ENCODE measurements around the gene AUNIP. TPM values are rescaled to one million over a fixed set of nuclear protein-coding genes. Genes with fewer than 3 reads are reported as not detected.

Gene AUNIP
- total and polyA plus RNA-seq, 2 of the 8 experiments (the other 6 are each of a cell fraction or from before 2014, with no cell fraction given) = 18.6 to 23.2 TPM

DNA sequence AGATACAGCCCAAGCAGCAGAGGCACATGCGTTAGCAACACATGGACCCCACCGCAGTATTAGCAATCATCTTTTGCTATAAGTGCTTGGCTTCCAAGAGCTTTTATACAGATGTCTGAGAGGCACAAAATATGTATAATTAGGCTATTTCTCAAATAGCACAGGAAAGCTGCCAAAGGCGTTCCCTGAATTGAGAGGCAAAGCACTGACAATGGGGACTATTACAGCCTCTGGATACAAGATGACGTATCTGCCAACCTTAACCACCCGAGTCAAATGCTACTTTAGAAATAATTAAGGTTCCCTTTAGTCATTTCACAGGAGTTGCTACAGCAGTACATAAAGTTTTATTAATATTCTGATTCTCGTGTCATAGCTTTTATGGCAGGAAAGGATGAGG, 40.5 kb upstream of the AUNIP start:
- Histone ChIP-seq H4K8ac (ENCODE audit: extremely low read depth, insufficient read depth, low read length) (no peak overlapping the region), H2BK120ac (replicated peaks; ENCODE audit: low read depth, low read length) (no peak overlapping the region), H4K20me1 (replicated peaks in 1 of 2; ENCODE audit: control insufficient read depth in 1 of 2, insufficient read depth in 2 of 2, low read length in 2 of 2) (peaks cover 2 to 22% of the 10 kb centered on the region in 2 experiments), H3K9ac (replicated peaks in 1 of 4; ENCODE audit: extremely low read depth in 1 of 4, low read depth in 3 of 4, low read length in 3 of 4) (no peak overlapping the region), H2AFZ (ENCODE audit: low read length) (no peak overlapping the region), H3K4me2 (ENCODE audit: insufficient read depth in 1 of 2, low read depth in 2 of 2, low read length in 2 of 2) (no peak overlapping the region), H2BK12ac (ENCODE audit: low read depth, low read length) (no peak overlapping the region), H2AK5ac (ENCODE audit: low read depth, low read length) (no peak overlapping the region), H3K4me1 (replicated peaks in 1 of 4; ENCODE audit: control insufficient read depth in 3 of 4, insufficient read depth in 4 of 4, low read length in 3 of 4) (peaks cover 0 to 6% (median 0%) of the 10 kb centered on the region in 4 experiments; a peak in 2 of 7 replicates), H2BK5ac (ENCODE audit: low read depth, low read length) (no peak overlapping the region), H2BK20ac (ENCODE audit: low read length) (no peak overlapping the region), H3K18ac (ENCODE audit: extremely low read depth, low read length) (no peak overlapping the region), H3K14ac (ENCODE audit: insufficient read length) (no peak overlapping the region), H3K79me1 (ENCODE audit: low read depth, low read length) (0 out of 2 replicates have a peak, but pooled peaks cover 3% of the 10 kb centered on the region), H3K27me3 (replicated peaks in 1 of 4; ENCODE audit: control insufficient read depth in 3 of 4, extremely low read depth in 1 of 4, insufficient read depth in 3 of 4, low read length in 3 of 4) (no peaks in the 10 kb centered on the region), H3K23me2 (ENCODE audit: low read depth, low read length) (no peaks in the 10 kb centered on the region), H3K79me2 (ENCODE audit: control insufficient read depth in 1 of 2, insufficient read depth in 2 of 2, low read length in 2 of 2) (peaks cover 11 to 29% of the 10 kb centered on the region in 2 experiments), H3K36me3 (ENCODE audit: control insufficient read depth in 2 of 4, insufficient read depth in 4 of 4, low read length in 3 of 4) (peaks cover 25 to 58% (median 45%) of the 10 kb centered on the region in 4 experiments), H4K91ac (replicated peaks; ENCODE audit: insufficient read length, low read length) (no peak overlapping the region), H3K27ac (ENCODE audit: low read depth, low read length) (no peak overlapping the region), H3K56ac (replicated peaks; ENCODE audit: insufficient read length, low read depth, low read length) (no peak overlapping the region), H3K4ac (replicated peaks; ENCODE audit: insufficient read length, low read depth, low read length) (no peak overlapping the region), H3K4me3 (ENCODE audit: extremely low read depth in 1 of 4, insufficient read depth in 2 of 4, low read depth in 3 of 4, low read length in 4 of 4) (no peak overlapping the region), H2BK15ac (ENCODE audit: low read length) (no peak overlapping the region), H3K23ac (ENCODE audit: insufficient read length) (no peak overlapping the region), H3K9me3 (ENCODE audit: insufficient read depth in 2 of 2, low read depth in 1 of 2, low read length in 1 of 2) (no peaks in the 10 kb centered on the region), H4K5ac (ENCODE audit: insufficient read length, low read depth, low read length) (no peak overlapping the region)
- ChIA-PET CTCF (ENCODE audit: partially characterized antibody) (interaction anchor here (0.5 to 16.4 kb wide), 4 partner anchors 11 to 114 kb away, joined by 4 to 330 read pairs (median 35); partner anchors contain the start of gene PAFAH2), POLR2A (ENCODE audit: partially characterized antibody) (interaction anchor here (0.5 to 2.4 kb wide), 5 partner anchors 22 to 188 kb away, joined by 3 to 6 read pairs (median 5); no protein-coding TSS in a partner anchor)
- no peak for FAIRE-seq
- DNase-seq (ENCODE audit: low read depth in 1 of 2, low spot score in 2 of 2) = no peak
- TF ChIP-seq TBP (IDR thresholded peaks at IDR 0.05; ENCODE audit: low read depth, low read length) = no peak
- no peak for TF ChIP-seq GTF2F1 (IDR thresholded peaks at IDR 0.05; ENCODE audit: borderline replicate concordance, low read depth, low read length)
- no peak for TF ChIP-seq CBX8 (IDR thresholded peaks at IDR 0.05; ENCODE audit: borderline replicate concordance, low read depth, low read length)
- TF ChIP-seq BRCA1 (IDR thresholded peaks at IDR 0.05; ENCODE audit: low read depth, low read length) = no peak
- 91% methylated on average over 6 of the region's 6 CpGs; no CpG with 5 or more reads in 1 of the 2 experiments for WGBS, 2 experiments (ENCODE audit: extremely low coverage in 1 of 2, insufficient coverage in 1 of 2, insufficient read length in 1 of 2, insufficient replicate concordance in 2 of 2, low coverage in 1 of 2, low lambda C conversion rate in 2 of 2, missing lambda C conversion rate in 1 of 2)

Measured in H1 (cell line).